NT2/D1 (cell line): ENCODE results near the gene ZBTB20.

Experiments
- YY1 ChIP-seq: IDR thresholded peaks from 2 replicates; pipeline ENCODE4 v1.6.1; 2011; ENCODE audit not compliant: insufficient read length, insufficient read depth
- ZNF274 ChIP-seq: IDR thresholded peaks from 2 replicates; pipeline ENCODE4 v1.6.1; 2011; ENCODE audit warnings: mild to moderate bottlenecking, low read depth, low read length

DNA sequence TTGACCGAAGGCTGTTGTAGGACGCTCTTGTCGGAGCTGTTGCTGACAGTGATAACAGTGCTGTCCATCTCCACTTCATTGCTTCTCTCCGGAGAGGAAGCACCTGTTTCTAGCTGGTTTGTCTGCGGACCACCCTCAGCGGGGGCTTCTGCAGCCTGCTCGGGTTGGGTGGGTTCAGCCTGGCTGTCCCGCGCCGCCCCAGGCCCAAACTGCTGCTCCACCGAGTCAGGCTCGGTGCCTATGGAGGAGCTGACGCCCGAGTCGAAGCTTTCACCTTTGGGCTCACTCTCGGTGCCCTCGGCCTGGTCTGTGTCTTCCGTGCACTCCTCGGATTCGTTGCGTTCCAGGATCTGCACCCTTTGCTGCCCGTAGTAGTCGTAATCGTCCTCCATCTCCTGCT is 796.4 kb downstream of the ZBTB20 start:
- TF ChIP-seq YY1 (no peak), ZNF274 (no peak)
